Inflammatory macrophage (primary cell): ENCODE measurements around the gene CST8.

Source experiments
- DNase-seq, 2 donors: peaks; one replicate each; pipeline ENCODE4 v3.0.0-alpha.2; 2020 to 2022

The CST8 gene

DNA sequence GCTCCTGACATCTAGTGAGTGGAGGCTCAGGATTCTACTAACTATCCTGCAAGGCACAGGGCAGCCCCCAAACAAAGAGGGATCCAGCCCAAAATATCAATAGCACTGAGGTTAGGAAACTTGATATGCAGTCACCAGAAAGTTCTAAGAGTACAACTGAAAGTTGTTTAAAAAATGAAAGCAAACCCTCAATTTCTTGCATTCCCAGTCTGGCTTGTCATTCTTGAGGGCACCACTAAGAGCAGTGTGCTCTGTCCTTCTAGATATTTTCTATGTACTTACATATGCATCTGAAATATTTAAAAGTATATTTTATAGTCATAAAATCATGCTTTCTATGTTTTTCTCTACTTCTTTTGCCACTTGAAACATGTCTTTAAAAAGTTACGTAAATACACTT is 35.9 kb downstream of the CST8 start:
- no peak for DNase-seq

DNA sequence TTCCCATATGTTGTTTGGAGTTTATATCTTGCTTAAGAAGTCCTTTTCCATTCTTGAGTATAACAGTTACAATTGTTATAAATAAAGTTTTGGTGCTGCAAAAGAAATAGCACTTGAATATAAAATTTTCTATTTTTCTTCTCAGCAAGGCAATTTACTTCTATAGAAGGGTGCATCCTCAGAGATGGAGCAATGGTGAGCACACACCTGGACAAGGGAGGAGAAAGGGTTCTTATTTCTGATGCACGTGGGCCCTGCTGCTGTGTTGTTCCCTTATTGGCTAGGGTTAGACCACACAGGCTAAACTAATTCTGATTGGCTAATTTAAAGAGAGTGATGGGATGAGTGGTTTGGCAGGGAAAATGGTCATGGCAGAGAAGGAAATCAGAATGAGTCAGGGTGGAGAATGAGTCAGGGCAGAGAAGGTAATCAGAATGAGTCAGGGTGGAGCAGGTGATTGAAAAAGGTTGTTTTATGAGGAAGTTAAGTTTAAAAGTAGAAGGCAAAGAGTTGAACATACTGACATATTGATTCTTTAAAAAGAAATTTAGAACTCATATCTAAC is 38.0 kb downstream of the CST8 start:
- DNase-seq, result no peak

DNA sequence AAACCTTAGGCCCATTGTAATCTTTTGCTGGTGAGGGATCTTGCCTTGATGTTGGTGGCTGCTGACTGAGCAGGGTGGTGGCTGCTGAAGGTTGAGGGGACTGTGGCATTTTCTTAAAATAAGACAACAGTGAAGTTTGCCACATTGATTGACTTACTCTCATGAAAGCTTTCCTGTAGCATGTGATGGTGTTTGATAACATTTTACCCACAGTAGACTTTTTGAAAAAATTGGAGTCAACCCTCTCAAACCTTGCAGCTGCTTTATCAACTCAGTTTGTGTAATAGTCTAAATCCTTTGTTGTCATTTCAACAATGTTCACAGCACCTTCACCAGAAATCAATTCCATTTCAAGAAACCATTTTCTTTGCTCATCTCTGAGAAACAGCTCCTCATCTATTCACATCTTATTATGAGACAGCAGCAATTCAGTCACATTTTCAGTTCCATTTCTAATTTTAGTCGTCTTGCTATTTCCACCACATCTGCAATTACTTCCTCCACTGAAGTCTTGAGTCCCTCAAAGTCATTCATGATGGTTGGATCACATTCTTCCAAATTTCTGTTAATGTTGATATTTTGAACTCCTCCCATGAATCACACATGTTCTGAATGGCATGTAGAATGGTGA is 40.1 kb downstream of the CST8 start:
- no peak for DNase-seq

GRCh38 chr20:23532533-23532932 is 41.6 kb downstream of the CST8 start:
- no peak for DNase-seq

DNA sequence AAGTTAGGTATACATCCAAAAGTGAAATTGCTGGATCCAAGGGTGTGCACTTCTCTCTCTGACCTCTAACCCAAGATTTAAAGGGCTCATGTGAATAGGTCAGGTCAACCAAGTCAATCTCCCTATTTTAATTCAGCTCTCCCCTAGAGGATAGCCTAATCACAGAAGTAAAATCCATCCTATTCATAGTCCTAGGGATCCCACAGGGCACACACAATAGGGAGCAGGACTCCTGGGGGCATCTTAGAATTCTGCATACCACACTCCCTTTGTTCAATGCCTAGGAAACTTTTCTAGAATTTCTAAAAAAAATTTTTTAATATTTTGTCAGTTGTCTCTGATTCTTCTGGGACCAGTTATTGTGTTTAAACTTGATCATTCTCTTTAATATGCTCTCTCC is 42.2 kb downstream of the CST8 start:
- DNase-seq, result no peak

DNA sequence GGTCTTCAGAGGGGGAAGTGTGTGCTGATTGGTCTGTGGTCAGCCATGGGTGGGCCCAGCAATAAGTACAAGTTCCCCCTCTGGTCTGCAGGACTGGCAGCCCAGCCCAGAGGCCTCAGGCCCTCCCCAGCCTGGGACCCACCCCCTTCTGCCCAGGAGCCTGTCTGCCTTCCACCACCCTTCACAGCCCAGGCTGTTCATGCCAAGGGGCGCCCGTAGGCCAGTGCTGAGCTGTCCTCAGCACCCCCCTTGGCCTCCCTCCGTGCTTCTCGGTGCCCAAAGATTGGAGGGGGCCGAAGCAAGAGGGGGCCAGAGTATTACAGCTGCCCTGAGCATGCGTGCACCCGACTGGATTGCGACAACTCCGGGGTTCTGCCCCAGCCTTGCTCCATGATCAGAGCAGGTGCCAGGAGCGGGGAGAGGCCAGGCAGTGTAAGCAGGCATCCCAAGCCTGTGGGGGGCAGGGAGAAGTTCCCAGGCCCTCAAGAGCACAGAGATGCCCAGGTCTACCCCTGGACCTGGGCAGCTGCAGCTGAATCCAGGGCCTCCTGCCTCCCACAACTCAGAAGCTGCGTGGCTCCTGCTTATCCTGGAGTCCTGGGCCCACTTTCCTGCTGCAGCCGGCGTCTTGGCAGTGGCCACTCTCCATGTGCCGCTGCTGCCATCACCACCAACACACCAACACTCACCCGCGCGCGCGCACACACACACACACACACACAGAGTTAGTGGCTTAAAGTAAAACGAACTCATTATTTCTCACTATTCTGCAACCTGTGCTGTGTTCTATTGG is 44.1 kb downstream of the CST8 start:
- no peak for DNase-seq

DNA sequence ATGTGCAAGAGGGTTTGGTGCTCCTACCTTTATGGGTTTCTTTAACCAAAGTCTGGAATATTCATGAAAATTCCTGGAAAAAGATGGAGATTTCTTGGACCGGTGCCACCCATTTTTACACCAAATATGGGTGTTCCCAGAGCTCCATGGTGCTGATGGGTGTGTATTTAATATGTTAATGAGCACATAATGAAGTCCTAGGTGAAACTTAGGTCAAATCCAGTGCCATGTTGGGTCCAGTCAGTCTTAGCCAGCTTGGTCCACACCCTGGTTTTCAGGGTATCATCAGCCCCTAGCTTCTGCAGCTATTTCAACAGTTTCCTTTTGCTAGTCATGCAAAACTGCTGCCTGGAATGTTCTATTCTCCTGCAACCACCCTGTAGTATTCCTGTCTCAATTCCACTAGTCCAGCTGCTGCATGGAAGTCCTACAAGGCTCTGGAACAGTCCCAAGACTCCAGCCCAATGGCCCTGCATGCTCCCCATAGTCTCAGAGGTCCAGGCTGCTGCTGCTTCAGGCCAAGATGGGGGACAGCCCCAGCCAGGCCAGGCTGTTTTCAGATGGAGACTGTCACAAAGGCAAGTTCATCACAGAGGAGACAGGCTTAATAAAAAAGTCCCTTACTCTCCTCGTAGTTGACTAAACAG is 45.5 kb downstream of the CST8 start:
- DNase-seq, result no peak

GRCh38 chr20:23537030-23537429 is 46.1 kb downstream of the CST8 start:
- DNase-seq, result peak in 1 of 2 donors; percentile 22

DNA sequence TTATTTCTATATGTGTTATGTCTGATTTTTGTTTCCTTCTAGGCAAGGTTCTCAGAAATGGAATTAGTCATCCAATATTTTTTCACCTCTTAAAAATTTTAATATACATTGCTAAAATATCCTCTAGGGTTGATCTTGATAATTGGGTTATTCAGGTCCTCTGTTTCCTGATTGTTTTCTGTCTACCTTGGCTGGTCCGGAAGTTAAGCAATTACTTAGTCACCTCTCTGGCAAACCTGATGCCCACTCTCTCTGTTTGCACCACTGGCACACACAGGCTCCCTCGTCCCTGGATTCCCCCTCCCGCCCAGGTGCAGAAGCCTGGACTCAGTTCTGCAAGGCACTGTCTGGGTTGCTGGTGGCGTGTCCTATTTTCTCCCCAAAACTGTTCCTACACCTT is 49.7 kb downstream of the CST8 start:
- no peak for DNase-seq

DNA sequence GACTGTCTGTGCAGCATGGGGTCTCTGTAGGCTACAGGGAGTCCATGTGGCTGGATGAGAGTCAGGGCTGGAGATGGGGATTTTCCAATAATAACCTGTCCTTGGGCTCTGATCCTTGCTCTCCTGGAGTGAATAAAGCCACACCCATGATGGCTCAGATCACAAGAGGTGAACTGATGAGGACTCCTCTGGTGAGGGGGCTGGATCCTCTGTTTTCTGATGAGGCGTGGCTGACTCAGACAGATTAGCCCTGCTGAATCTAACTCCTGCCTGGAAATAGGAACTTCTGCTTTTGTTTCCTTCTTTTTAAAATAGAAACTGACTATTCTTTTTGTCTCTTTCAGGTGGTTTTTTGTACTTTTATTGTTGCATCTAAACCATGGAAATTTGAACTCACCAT is 50.4 kb downstream of the CST8 start:
- peak; percentile 18 to 86 for DNase-seq

GRCh38 chr20:23541776-23542175 is 50.9 kb downstream of the CST8 start:
- peak; percentile 22 to 56 for DNase-seq

DNA sequence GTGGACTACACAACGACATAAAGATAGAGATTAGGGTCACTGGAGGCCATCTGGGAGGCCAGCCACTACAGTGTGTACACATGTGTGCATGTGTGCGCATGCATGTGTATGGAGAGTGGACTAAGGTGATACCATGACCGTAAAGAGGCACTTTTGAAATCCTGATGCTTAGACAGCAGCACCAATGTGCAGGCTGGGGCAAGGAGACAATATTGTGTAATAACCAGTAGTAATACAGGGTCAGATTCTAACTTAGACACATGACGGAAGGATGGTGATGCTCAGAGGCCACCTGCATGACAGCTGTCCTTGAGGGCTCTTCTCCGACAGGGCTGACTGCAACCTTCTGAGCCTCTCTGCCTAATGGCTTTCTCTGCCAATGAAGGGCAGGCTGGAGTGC is 51.9 kb downstream of the CST8 start:
- DNase-seq, result no peak

GRCh38 chr20:23544133-23544532 is 53.2 kb downstream of the CST8 start:
- no peak for DNase-seq
